Thyroid gland (tissue), 4 donors: ENCODE results near the gene FAH.
"Not testable (repeated sequence)": the region's sequence is repeated elsewhere in the genome, so short reads cannot be mapped to it uniquely, and the experiment has no call there.

Experiments used
- CTCF ChIP-seq, 6 experiments: fragments of 200-600 bp in 3 of 6; fragments of 450-650 bp in 3 of 6; sonication (generic) in 3 of 6; IDR thresholded peaks; one replicate each; pipeline ENCODE4 v1.5.1; 2016 to 2019; ENCODE audit warnings: antibody characterized with exemption in 6 of 6, mild to moderate bottlenecking in 2 of 6, inconsistent platforms in 1 of 6, moderate library complexity in 1 of 6
- POLR2A ChIP-seq, 2 donors: fragments of 450-650 bp; IDR thresholded peaks; one replicate each; pipeline ENCODE4 v1.6.1; 2017; ENCODE audit warnings: antibody characterized with exemption in 2 of 2, mild to moderate bottlenecking in 2 of 2, moderate library complexity in 1 of 2

DNA sequence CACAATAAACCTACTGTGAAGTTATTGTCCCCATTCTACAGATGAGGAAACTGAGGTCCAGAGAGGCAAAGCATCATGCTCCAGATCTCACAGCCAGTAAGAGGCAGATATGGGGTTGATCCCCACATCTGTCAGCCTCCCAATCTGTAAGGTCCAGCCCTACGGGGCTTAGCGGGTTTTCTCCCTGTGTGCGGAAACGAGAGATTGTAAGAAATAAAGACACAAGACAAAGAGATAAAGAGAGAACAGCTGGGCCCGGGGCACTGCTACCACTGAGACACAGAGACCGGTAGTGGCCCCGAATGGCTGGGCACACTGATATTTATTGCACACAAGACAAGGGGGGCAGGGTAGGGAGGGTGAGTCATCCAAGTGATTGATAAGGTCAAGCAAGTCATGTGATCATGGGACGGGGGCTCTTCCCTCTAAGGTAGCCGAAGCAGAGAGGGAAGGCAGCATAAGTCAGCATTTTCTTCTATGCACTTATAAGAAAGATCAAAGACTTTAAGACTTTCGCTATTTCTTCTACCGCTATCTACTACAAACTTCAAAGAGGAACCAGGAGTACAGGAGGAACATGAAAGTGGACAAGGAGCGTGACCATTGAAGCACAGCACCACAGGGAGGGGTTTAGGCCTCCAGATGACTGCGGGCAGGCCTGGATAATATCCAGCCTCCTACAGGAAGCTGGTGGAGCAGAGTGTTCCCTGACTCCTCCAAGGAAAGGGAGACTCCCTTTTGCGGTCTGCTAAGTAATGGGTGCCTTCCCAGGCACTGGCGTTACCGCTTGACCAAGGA, 2.8 kb downstream of the FAH start:
- TF ChIP-seq POLR2A, CTCF (IDR thresholded peaks at IDR 0.05): not testable (repeated sequence)
